K562 (cell line): ENCODE data around the gene MGA. TPM values are rescaled to one million over a fixed set of nuclear protein-coding genes. Genes with fewer than 3 reads are reported as not detected.
A peak's percentile ranks its signal among the peaks of the same experiment; 100 is the strongest.

ENCODE experiments used
- ATAC-seq: fragments of 200-7000 bp; cut with Tn5 transposase; 3 replicates; pipeline ENCODE4 v1.9.1; 2020; ENCODE audit warnings: moderate library complexity
- BruUV-seq: library from RNA; stranded (reverse); fragments of 400-500 nt; replicated peaks from 2 replicates; lab custom pipeline; 2021; lab: Mats Ljungman, UMichigan
- CTCF ChIA-PET: fragments of 300-600 bp; formaldehyde crosslinking; extraction: SDS; loops from one replicate; lab custom pipeline; 2021; ENCODE audit warnings: low intra/inter-chr PET ratio; lab: Yijun Ruan, JAX
- POLR2A ChIA-PET: fragments of 300-600, 350-650 bp; sonication (Branson Sonifier 250); formaldehyde crosslinking; extraction: SDS; loops from one replicate; lab custom pipeline; 2021; ENCODE audit warnings: antibody characterized with exemption, inconsistent platforms; lab: Yijun Ruan, JAX
- DNase-seq, 4 experiments: peaks; one replicate each; pipeline versions ENCODE4 v3.0.0 to v3.0.0-alpha.2; 2011 to 2018; ENCODE audit warnings: low spot score in 3 of 4, mixed read lengths in 3 of 4; ENCODE audit errors: extremely low read depth in 1 of 4
- FAIRE-seq: peaks from 2 replicates; lab custom pipeline; 2011; peaks lifted over from hg19 to GRCh38; lab: Jason Lieb, UNC
- H2AFZ ChIP-seq: 2 replicates; pipeline ENCODE4 v1.6.0; 2011; ENCODE audit warnings: low read depth, low read length, control low read depth, inconsistent platforms
- H3K27ac ChIP-seq: fragments of 200-600 bp; 3 replicates; pipeline ENCODE4 v1.8.0; 2011; ENCODE audit warnings: low read depth, mild to moderate bottlenecking, control low read depth, inconsistent platforms, low read length, moderate library complexity, mixed read lengths; ENCODE audit errors: extremely low read depth
- H3K27me3 ChIP-seq, 2 experiments: fragments of 300-600 bp in 1 of 2; 2 replicates in 1 of 2; 3 replicates in 1 of 2; pipeline versions ENCODE4 v1.6.0 to v1.8.0; 2011; ENCODE audit warnings: inconsistent platforms in 2 of 2, low read length in 2 of 2, mild to moderate bottlenecking in 1 of 2, mixed read lengths in 1 of 2, moderate library complexity in 1 of 2; ENCODE audit not compliant: control insufficient read depth in 2 of 2, insufficient read depth in 2 of 2
- H3K36me3 ChIP-seq: fragments of 300-600 bp; 3 replicates; pipeline ENCODE4 v1.8.0; 2011; ENCODE audit warnings: mild to moderate bottlenecking, low read length, inconsistent platforms; ENCODE audit not compliant: control insufficient read depth, insufficient read depth
- H3K4me1 ChIP-seq, 2 experiments: fragments of 200-600 bp in 1 of 2; replicated peaks in 1 of 2; 2 replicates in 1 of 2; 3 replicates in 1 of 2; pipeline versions ENCODE4 v1.5.1 to v1.8.0; 2011; ENCODE audit warnings: inconsistent platforms in 2 of 2, low read length in 2 of 2, mild to moderate bottlenecking in 1 of 2, mixed read lengths in 1 of 2, moderate library complexity in 1 of 2; ENCODE audit not compliant: control insufficient read depth in 2 of 2, insufficient read depth in 2 of 2
- H3K4me2 ChIP-seq: 2 replicates; pipeline ENCODE4 v1.6.1; 2011; ENCODE audit warnings: low read length, control low read depth, inconsistent platforms, mixed read lengths; ENCODE audit not compliant: insufficient read depth
- H3K4me3 ChIP-seq: fragments of 200-600 bp; sonication (generic), shearing (Covaris generic); 2 replicates; pipeline ENCODE4 v1.5.1; 2016; ENCODE audit warnings: control low read depth, inconsistent platforms
- H3K79me2 ChIP-seq: fragments of 200-600 bp; 3 replicates; pipeline ENCODE4 v1.8.0; 2011; ENCODE audit warnings: low read length, inconsistent platforms; ENCODE audit not compliant: control insufficient read depth, insufficient read depth
- H3K9ac ChIP-seq, 2 experiments: 2 replicates each; pipeline versions ENCODE4 v1.6.0 to v1.6.1; 2011; ENCODE audit warnings: low read depth in 2 of 2, low read length in 2 of 2, control low read depth in 1 of 2, inconsistent platforms in 1 of 2, mild to moderate bottlenecking in 1 of 2, mixed read lengths in 1 of 2; ENCODE audit not compliant: insufficient read depth in 1 of 2
- H3K9me1 ChIP-seq: one replicate; pipeline ENCODE4 v1.6.0; 2011; ENCODE audit warnings: inconsistent platforms, mild to moderate bottlenecking, low read length, moderate library complexity; ENCODE audit not compliant: control insufficient read depth, insufficient read depth
- H3K9me3 ChIP-seq: replicated peaks from 2 replicates; pipeline ENCODE4 v1.5.1; 2011; ENCODE audit warnings: low read depth, low read length, inconsistent platforms; ENCODE audit not compliant: control insufficient read depth, insufficient read depth
- H4K20me1 ChIP-seq: replicated peaks from 2 replicates; pipeline ENCODE4 v1.6.1; 2011; ENCODE audit warnings: low read length, inconsistent platforms, mixed read lengths; ENCODE audit not compliant: control insufficient read depth, insufficient read depth
- FIP1L1 ChIP-seq: fragments of 200-400 bp; formaldehyde crosslinking; IDR thresholded peaks from 2 replicates; pipeline ENCODE4 v1.6.1; 2018; ENCODE audit warnings: mild to moderate bottlenecking, low read depth, low read length; ENCODE audit not compliant: poor library complexity, severe bottlenecking
- MCM5 ChIP-seq: fragments of 450-650 bp; IDR thresholded peaks from 2 replicates; pipeline ENCODE4 v1.6.1; 2016; ENCODE audit warnings: low read depth
- NELFE ChIP-seq: IDR thresholded peaks from 2 replicates; pipeline ENCODE4 v1.6.1; 2011; ENCODE audit warnings: mild to moderate bottlenecking; ENCODE audit not compliant: insufficient read depth, insufficient read length
- RBM14 ChIP-seq: fragments of 200-400 bp; formaldehyde crosslinking; IDR thresholded peaks from 2 replicates; pipeline ENCODE4 v1.6.1; 2018; ENCODE audit warnings: low read depth, mild to moderate bottlenecking, low read length, moderate library complexity, borderline replicate concordance; ENCODE audit not compliant: insufficient read depth
- RBM25 ChIP-seq: fragments of 200-400 bp; formaldehyde crosslinking; IDR thresholded peaks from 2 replicates; pipeline ENCODE4 v1.6.1; 2018; ENCODE audit warnings: low read length, low read depth, moderate library complexity; ENCODE audit not compliant: severe bottlenecking
- SMARCB1 ChIP-seq: IDR thresholded peaks from 2 replicates; pipeline ENCODE4 v1.6.1; 2011; ENCODE audit warnings: improper control_type of control experiment, low read depth; ENCODE audit not compliant: insufficient read length
- SREBF2 ChIP-seq: sonication (generic); formaldehyde crosslinking; IDR thresholded peaks from 2 replicates; pipeline ENCODE4 v1.4.0; 2020; ENCODE audit warnings: mild to moderate bottlenecking, missing genetic modification reagents
- ZFX ChIP-seq: sonication (generic); formaldehyde crosslinking; IDR thresholded peaks from 2 replicates; pipeline ENCODE4 v1.8.0; 2022; ENCODE audit warnings: mild to moderate bottlenecking, missing genetic modification reagents, moderate library complexity
- ZNF316 ChIP-seq: fragments of 450-650 bp; IDR thresholded peaks from 2 replicates; pipeline ENCODE4 v1.6.1; 2016
- WGBS: fragments of 100-300 bp; shearing (Covaris generic); methylation state at CpG from one replicate; pipeline ENCODE4 v1.1.6; 2016; ENCODE audit warnings: low coverage, mixed read lengths; ENCODE audit not compliant: insufficient coverage; ENCODE audit errors: missing lambda C conversion rate; 5-methylcytosine and 5-hydroxymethylcytosine counted together
- in situ Hi-C: fragments of 300-500 bp; cut with MboI; formaldehyde crosslinking; loops from 4 replicates; pipeline ENCODE4 v1.15.0; 2018; ENCODE audit warnings: inconsistent platforms, mixed read lengths
- intact Hi-C: fragments of 100-400 bp; cut with micrococcal nuclease; formaldehyde crosslinking; loops from 2 replicates; pipeline ENCODE4 v1.14.2; 2022
- polyA plus RNA-seq, 8 experiments: library from polyadenylated mRNA; depleted of rRNA in 4 of 8; stranded (reverse) in 5 of 8; unstranded in 3 of 8; fragments of >200 nt; fragmentation: Nextera tagmentation in 2 of 8; fragmentation: Illumina TruSeq in 1 of 8; extraction: Ambion mirVana in 2 of 8; extraction: Trizol in 1 of 8; gene quantifications; 2 replicates each; pipeline versions ENCODE4 v1.2.1 to v1.2.3, GENCODE V29; 2011 to 2014; ENCODE audit warnings: inconsistent platforms in 1 of 8, missing spikeins in 1 of 8
- total RNA-seq, 7 experiments: library from RNA; depleted of rRNA in 6 of 7; stranded (reverse); fragments of >200 nt in 6 of 7; fragmentation: Illumina TruSeq in 2 of 7; extraction: Trizol in 2 of 7; gene quantifications; 2 replicates each; pipeline versions ENCODE4 v1.2.1 to v1.2.3, GENCODE V29; 2011 to 2021; ENCODE audit warnings: low replicate concordance in 1 of 7
- TF ChIP-seq, protein P1 (sequence below): sonication (generic); formaldehyde crosslinking; IDR thresholded peaks from 2 replicates; pipeline ENCODE4 v1.8.1; 2023; ENCODE audit warnings: mild to moderate bottlenecking, missing genetic modification reagents

The MGA gene
- total and polyA plus RNA-seq, 9 of the 15 experiments (the other 6 are each of a cell fraction or from before 2014, with no cell fraction given): 4.7 to 56.1 (median 21.1) TPM

DNA sequence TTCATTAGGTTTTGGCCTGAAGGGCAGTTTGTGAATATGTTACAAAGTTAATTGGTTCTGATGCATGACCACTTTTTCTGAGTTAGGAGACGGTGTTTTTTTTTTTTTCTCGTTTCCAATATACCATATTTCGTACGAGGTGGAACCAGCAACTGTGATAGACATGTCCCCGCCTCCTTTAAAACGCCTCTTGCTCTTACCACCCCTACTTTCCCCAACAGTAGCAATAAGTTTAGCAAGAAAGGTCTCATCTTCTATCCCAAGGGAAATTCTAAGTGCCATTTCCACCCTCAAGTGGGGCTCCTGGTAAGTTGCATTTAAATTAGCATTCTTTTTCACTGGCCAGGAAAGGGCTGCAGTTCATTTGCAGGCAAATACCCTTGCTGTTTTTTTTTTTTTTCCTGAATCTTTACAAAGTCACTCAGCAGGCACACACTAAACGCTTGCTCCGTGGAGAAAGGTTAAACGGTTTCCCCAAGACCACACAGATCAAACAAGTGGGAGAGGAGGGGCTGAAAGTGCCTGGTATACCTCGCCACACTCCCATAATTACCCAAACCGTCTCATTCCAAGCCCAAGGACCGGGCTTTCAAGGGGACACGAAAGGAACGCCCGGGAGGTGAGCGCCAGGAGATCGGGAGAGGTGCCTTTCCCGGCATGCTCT, 39.5 kb upstream of the MGA start (continued):
- no peak for TF ChIP-seq RBM14
- no peak for TF ChIP-seq SREBF2 (CRISPR knock-in tag)
- no peak for TF ChIP-seq SMARCB1
- TF ChIP-seq ZNF316: no peak
- no peak for TF ChIP-seq MCM5
- TF ChIP-seq FIP1L1: no peak
- no peak for TF ChIP-seq ZFX (CRISPR knock-in tag)
- no peak for TF ChIP-seq RBM25

DNA sequence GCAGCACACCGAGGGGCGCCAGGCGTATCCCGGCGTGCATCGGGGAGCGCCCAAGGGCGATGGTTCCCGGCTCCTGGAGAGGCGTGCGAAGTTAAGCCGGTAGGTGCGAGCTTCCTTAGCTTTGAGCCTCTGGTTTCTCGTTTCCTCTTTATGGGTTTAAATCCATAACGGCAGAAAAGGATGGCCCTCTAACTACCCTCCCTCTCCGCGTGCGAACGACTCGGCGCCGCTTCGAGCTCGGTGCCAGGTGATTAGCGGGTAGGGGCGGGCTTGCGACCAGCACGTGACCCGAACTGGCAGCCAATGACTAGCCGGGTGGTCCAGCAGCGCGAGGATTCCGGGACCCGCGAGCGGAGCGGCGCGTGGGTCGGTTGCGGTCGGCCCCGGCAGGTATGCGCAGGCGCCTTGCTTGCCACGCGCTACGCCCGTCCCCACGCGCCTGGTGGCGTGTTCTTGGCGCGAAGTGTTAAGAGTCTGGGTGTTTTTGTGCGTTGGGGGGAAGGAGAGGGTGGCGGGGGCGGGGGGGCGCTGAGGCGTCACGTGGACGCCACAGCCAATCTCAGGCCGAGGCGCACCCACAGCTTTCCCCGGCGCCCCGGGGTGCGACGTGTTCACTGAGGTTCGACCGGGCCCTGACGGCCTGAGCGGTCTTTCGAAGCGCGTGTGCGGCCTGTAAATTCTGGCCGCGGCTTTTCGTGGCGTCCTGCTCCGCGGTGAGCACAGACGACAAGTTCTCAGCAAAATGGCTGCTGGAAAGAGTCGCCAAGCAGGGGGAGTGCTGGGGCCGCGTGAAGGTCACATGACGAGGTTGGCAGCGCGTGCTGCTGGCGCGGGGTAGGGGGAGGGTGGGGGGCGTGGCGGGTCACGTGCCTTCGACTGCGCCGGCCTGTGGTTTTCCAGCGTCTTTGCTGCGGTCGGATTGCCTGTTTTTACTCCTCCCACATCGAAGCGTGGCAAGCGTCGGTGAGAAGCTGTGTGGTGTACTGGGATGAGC, 38.7 kb upstream of the MGA start:
- POLR2A ChIA-PET: no interaction called here
- no peak overlapping the region for H3K4me3 ChIP-seq
- no peaks in the 10 kb centered on the region for H3K27me3 ChIP-seq
- no peak overlapping the region for H3K9ac ChIP-seq
- in situ Hi-C loops (no loop called here), intact Hi-C loops (no loop called here)
- H3K4me1 ChIP-seq: no peaks in the 10 kb centered on the region
- 0 out of 2 replicates have a peak, but pooled peaks cover 6% of the 10 kb centered on the region for H3K9me3 ChIP-seq
- CTCF ChIA-PET: no interaction called here
- H3K79me2 ChIP-seq: no peaks in the 10 kb centered on the region
- H3K9me1 ChIP-seq: no peaks in the 10 kb centered on the region
- no peak for DNase-seq
- no peak for ATAC-seq
- H3K36me3 ChIP-seq: no peaks in the 10 kb centered on the region
- no peak for TF ChIP-seq NELFE
- TF ChIP-seq, protein P1, sequence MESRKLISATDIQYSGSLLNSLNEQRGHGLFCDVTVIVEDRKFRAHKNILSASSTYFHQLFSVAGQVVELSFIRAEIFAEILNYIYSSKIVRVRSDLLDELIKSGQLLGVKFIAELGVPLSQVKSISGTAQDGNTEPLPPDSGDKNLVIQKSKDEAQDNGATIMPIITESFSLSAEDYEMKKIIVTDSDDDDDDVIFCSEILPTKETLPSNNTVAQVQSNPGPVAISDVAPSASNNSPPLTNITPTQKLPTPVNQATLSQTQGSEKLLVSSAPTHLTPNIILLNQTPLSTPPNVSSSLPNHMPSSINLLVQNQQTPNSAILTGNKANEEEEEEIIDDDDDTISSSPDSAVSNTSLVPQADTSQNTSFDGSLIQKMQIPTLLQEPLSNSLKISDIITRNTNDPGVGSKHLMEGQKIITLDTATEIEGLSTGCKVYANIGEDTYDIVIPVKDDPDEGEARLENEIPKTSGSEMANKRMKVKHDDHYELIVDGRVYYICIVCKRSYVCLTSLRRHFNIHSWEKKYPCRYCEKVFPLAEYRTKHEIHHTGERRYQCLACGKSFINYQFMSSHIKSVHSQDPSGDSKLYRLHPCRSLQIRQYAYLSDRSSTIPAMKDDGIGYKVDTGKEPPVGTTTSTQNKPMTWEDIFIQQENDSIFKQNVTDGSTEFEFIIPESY: peak; percentile 79
- TF ChIP-seq, all 486 proteins: peak for 1
- no TSS peak for BruUV-seq
- Histone ChIP-seq H2AFZ (no peak overlapping the region), H4K20me1 (no peaks in the 10 kb centered on the region), H3K4me2 (no peak overlapping the region), H3K27ac (no peak overlapping the region)
- no peak for FAIRE-seq
- WGBS: 79% methylated on average over 18 of the region's 104 CpGs
